Progenitor cell of endocrine pancreas (in vitro differentiated cells): ENCODE measurements around the gene DPP3. TPM values are rescaled to one million over a fixed set of nuclear protein-coding genes. Genes with fewer than 3 reads are reported as not detected.

Source experiments
- DNase-seq: peaks from one replicate; pipeline ENCODE4 v3.0.0; 2021; ENCODE audit warnings: low spot score; ENCODE audit not compliant: unreplicated experiment
- H3K27ac Mint-ChIP-seq: 2 replicates; pipeline ENCODE4 v1.8.0; 2021; ENCODE audit warnings: mild to moderate bottlenecking, moderate library complexity, mixed read lengths
- H3K27me3 Mint-ChIP-seq: 2 replicates; pipeline ENCODE4 v1.8.0; 2021; ENCODE audit warnings: mixed read lengths
- H3K36me3 Mint-ChIP-seq: 2 replicates; pipeline ENCODE4 v1.8.0; 2022; ENCODE audit warnings: mixed read lengths; ENCODE audit not compliant: insufficient read depth
- H3K4me1 Mint-ChIP-seq: 2 replicates; pipeline ENCODE4 v1.8.0; 2021; ENCODE audit warnings: low read depth, mixed read lengths
- H3K4me3 Mint-ChIP-seq: 2 replicates; pipeline ENCODE4 v1.8.0; 2021; ENCODE audit warnings: low read depth, mild to moderate bottlenecking, moderate library complexity, mixed read lengths
- H3K9me3 Mint-ChIP-seq: 2 replicates; pipeline ENCODE4 v1.8.0; 2021; ENCODE audit warnings: low read depth, mixed read lengths
- total RNA-seq: library from RNA; stranded (reverse); gene quantifications from 2 replicates; pipeline ENCODE4 v1.2.1, GENCODE V29; 2021
- TF ChIP-seq, protein P1 (sequence below): fragments of 200-600 bp; sonication (generic); IDR thresholded peaks from one replicate; pipeline ENCODE4 v1.5.0; 2021; ENCODE audit warnings: antibody characterized with exemption, mild to moderate bottlenecking; ENCODE audit not compliant: unreplicated experiment

DPP3 gene
- total RNA-seq, 1 donor from 2014 or later, result 78.7 TPM

DNA sequence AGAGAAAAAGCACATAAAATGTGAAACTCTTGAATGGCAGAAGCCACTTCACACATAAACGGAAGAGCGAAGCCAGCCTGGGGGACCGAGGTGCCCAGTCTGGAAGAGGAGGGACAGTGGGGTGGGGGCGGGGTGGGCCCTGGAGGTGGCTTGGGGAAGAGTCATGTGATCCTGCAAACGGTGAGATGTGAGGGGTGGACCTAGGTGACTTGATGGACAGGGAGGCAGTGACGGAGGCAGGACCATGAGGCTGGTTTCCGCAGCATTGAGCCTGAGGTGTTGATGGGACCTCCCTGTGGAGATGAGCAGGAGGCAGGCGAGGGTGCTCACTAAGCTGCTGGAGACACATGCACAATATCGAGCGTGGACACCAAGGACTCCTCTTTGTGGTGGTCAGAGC is 48.8 kb downstream of the DPP3 start:
- TF ChIP-seq, protein P1, sequence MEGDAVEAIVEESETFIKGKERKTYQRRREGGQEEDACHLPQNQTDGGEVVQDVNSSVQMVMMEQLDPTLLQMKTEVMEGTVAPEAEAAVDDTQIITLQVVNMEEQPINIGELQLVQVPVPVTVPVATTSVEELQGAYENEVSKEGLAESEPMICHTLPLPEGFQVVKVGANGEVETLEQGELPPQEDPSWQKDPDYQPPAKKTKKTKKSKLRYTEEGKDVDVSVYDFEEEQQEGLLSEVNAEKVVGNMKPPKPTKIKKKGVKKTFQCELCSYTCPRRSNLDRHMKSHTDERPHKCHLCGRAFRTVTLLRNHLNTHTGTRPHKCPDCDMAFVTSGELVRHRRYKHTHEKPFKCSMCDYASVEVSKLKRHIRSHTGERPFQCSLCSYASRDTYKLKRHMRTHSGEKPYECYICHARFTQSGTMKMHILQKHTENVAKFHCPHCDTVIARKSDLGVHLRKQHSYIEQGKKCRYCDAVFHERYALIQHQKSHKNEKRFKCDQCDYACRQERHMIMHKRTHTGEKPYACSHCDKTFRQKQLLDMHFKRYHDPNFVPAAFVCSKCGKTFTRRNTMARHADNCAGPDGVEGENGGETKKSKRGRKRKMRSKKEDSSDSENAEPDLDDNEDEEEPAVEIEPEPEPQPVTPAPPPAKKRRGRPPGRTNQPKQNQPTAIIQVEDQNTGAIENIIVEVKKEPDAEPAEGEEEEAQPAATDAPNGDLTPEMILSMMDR, result no peak
- Mint-ChIP-seq H3K4me3 (no peak overlapping the region), H3K36me3 (peaks cover 8% of the 10 kb centered on the region), H3K27me3 (no peaks in the 10 kb centered on the region), H3K4me1 (peaks cover 2% of the 10 kb centered on the region), H3K9me3 (no peaks in the 10 kb centered on the region), H3K27ac (no peak overlapping the region)
- no peak for DNase-seq

DNA sequence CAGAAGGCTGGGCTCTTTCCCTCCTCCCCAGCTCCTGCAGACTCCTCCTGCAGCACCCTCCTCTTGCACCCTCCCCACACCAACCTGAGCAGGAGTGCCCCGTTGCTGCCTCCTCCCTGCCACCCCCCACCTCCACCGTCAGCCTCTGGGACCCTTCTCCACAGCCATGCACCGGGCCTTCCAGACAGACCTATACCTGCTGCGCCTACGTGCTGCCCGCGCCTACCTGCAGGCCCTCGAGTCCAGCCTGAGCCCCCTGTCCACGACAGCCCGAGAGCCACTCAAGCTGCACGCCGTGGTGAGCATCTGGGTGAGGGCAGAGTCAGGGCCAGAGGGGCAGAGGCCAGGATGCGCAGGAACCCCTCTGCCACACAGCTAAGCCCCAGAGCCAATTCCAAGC is 49.4 kb downstream of the DPP3 start:
- Mint-ChIP-seq H3K36me3 (peaks cover 7% of the 10 kb centered on the region), H3K4me3 (no peak overlapping the region), H3K9me3 (no peaks in the 10 kb centered on the region), H3K27me3 (no peaks in the 10 kb centered on the region), H3K4me1 (peaks cover 2% of the 10 kb centered on the region), H3K27ac (no peak overlapping the region)
- DNase-seq, result no peak
- TF ChIP-seq, protein P1, result no peak

DNA sequence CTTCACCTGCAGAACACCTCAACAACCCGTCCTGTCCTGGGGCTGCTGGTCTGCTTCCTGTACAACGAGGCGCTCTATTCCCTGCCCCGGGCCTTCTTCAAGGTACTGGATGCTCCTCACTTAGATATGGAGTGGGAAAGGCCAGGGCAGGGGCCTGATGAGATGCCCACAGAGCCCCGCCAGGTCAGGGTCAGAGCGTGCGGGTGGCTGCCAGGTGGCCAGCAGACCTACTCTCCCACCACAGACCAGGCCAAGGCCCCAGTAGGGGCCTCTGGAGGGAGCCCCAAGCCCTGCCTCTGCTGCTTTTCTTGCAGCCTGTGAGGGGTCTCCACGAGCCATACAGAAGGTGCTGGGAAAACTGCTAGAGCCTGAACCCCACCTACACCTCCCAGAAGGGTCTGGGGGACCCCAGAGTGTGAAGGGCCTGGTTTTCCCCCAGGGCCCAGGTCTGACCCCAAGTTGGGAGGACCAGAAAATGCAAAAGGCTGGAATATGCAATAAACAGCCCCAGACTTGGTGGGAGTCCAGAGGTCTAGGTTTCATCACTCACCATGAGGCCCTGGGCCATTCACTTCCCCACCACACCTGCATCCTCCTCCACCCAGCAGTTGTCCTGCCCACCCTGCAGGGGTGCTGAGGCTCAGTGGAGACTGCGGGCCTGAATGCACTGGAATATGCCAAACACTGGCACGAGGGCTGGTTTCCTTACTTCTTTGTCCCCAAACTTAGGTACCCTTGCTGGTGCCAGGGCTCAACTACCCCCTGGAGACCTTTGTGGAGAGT is 50.9 kb downstream of the DPP3 start:
- Mint-ChIP-seq H3K9me3 (no peaks in the 10 kb centered on the region), H3K27ac (no peak overlapping the region), H3K27me3 (no peaks in the 10 kb centered on the region), H3K4me1 (peaks cover 2% of the 10 kb centered on the region), H3K4me3 (no peak overlapping the region), H3K36me3 (peaks cover 15% of the 10 kb centered on the region)
- TF ChIP-seq, protein P1, result no peak
- no peak for DNase-seq

DNA sequence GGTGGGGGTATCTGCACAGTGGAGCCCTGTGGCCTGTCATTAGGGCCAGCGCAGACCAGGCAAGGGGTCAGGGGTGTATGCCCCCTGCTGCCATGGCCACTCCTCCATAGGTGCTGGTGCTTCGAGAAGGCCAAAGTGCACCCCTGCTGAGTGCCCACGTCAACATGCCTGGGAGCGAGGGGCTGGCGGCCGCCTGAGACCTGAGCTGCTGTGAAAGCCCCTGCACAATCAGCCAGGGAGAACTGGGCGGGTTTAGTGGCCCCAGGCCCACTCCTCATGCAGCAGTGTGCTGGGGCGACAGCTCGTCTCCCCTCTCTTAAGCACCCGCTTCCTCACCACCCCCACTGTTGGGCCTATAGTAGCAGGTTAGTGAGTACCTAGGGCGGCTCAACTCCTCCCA is 51.6 kb downstream of the DPP3 start:
- Mint-ChIP-seq H3K9me3 (no peaks in the 10 kb centered on the region), H3K36me3 (peaks cover 17% of the 10 kb centered on the region), H3K27ac (no peak overlapping the region), H3K27me3 (no peaks in the 10 kb centered on the region), H3K4me3 (no peak overlapping the region), H3K4me1 (peaks cover 2% of the 10 kb centered on the region)
- no peak for DNase-seq
- TF ChIP-seq, protein P1, result no peak

DNA sequence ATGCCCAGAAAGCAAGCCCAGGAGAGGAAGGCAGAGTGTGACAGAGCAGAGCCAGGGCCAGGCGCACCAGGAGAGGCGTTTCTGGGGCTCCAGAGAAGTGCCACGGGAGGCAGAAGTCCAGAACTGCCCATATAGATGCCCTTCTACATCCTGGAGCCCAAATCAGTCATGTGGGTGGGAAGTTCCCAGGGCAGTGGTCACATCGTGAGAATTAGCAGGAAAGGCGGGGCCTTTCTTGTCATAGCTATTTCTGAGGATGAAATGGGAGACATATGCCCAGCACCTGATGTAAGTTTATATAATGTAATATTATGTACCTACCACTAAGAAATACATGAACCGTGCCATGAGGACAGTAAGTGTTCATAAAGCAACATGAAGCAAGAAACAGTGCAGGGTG is 52.5 kb downstream of the DPP3 start:
- no peak for DNase-seq
- Mint-ChIP-seq H3K27me3 (no peaks in the 10 kb centered on the region), H3K4me1 (peaks cover 2% of the 10 kb centered on the region), H3K36me3 (peaks cover 20% of the 10 kb centered on the region), H3K27ac (no peak overlapping the region), H3K9me3 (no peaks in the 10 kb centered on the region), H3K4me3 (no peak overlapping the region)
- TF ChIP-seq, protein P1, result no peak
